Osteocyte (in vitro differentiated cells): ENCODE data around the gene TMEFF2. TPM values are rescaled to one million over a fixed set of nuclear protein-coding genes. Genes with fewer than 3 reads are reported as not detected.

Source experiments
- DNase-seq: peaks from one replicate; pipeline ENCODE4 v3.0.0; 2021; ENCODE audit warnings: mixed read lengths; ENCODE audit not compliant: unreplicated experiment; ENCODE audit errors: extremely low spot score
- H3K27ac Mint-ChIP-seq: one replicate; pipeline ENCODE4 v1.8.0; 2021; ENCODE audit warnings: mild to moderate bottlenecking, mixed read lengths; ENCODE audit not compliant: unreplicated experiment
- H3K27me3 Mint-ChIP-seq: one replicate; pipeline ENCODE4 v1.8.0; 2021; ENCODE audit warnings: mixed read lengths; ENCODE audit not compliant: unreplicated experiment
- H3K36me3 Mint-ChIP-seq: one replicate; pipeline ENCODE4 v1.8.0; 2021; ENCODE audit warnings: mixed read lengths; ENCODE audit not compliant: unreplicated experiment
- H3K4me1 Mint-ChIP-seq: one replicate; pipeline ENCODE4 v1.8.0; 2021; ENCODE audit warnings: mixed read lengths; ENCODE audit not compliant: unreplicated experiment
- H3K4me3 Mint-ChIP-seq: one replicate; pipeline ENCODE4 v1.8.0; 2021; ENCODE audit warnings: mild to moderate bottlenecking, moderate library complexity, mixed read lengths; ENCODE audit not compliant: unreplicated experiment
- H3K9me3 Mint-ChIP-seq: one replicate; pipeline ENCODE4 v1.8.0; 2021; ENCODE audit warnings: mixed read lengths; ENCODE audit not compliant: unreplicated experiment
- CTCF ChIP-seq: fragments of 200-600 bp; sonication (generic); IDR thresholded peaks from 2 replicates; pipeline ENCODE4 v1.5.0; 2021; ENCODE audit warnings: antibody characterized with exemption, mild to moderate bottlenecking, moderate library complexity
- total RNA-seq: library from RNA; stranded (reverse); gene quantifications from 2 replicates; pipeline ENCODE4 v1.2.1, GENCODE V29; 2021

TMEFF2 gene
- total RNA-seq, 1 donor from 2014 or later, result 46.8 TPM

- Mint-ChIP-seq H3K9me3 (no peaks in the 10 kb centered on the region), H3K4me3 (no peak overlapping the region), H3K27me3 (no peaks in the 10 kb centered on the region), H3K27ac (peak overlapping the region; percentile 91), H3K36me3 (peaks cover 6% of the 10 kb centered on the region), H3K4me1 (peaks cover 75% of the 10 kb centered on the region)
- no peak for DNase-seq
- TF ChIP-seq CTCF, result no peak
Observed at GRCh38 chr2:192155511-192156118, 39.1 kb downstream of the TMEFF2 start.

GRCh38 chr2:192153561-192153960, 41.2 kb downstream of the TMEFF2 start:
- Mint-ChIP-seq H3K9me3 (no peaks in the 10 kb centered on the region), H3K27me3 (no peaks in the 10 kb centered on the region), H3K36me3 (peaks cover 6% of the 10 kb centered on the region), H3K4me1 (peaks cover 74% of the 10 kb centered on the region), H3K4me3 (no peak overlapping the region), H3K27ac (peak overlapping the region; percentile 50)
- DNase-seq, result no peak
- no peak for TF ChIP-seq CTCF

GRCh38 chr2:192151853-192152252, 42.9 kb downstream of the TMEFF2 start:
- H3K27me3 Mint-ChIP-seq, result no peaks in the 10 kb centered on the region
- no peak overlapping the region for H3K27ac Mint-ChIP-seq
- no peak overlapping the region for H3K4me3 Mint-ChIP-seq
- peaks cover 80% of the 10 kb centered on the region for H3K4me1 Mint-ChIP-seq
- DNase-seq, result no peak
- H3K36me3 Mint-ChIP-seq, result peaks cover 6% of the 10 kb centered on the region
- H3K9me3 Mint-ChIP-seq, result no peaks in the 10 kb centered on the region
- no peak for TF ChIP-seq CTCF

GRCh38 chr2:192150166-192150565, 44.6 kb downstream of the TMEFF2 start:
- Mint-ChIP-seq H3K36me3 (peaks cover 6% of the 10 kb centered on the region), H3K27me3 (no peaks in the 10 kb centered on the region), H3K27ac (no peak overlapping the region), H3K9me3 (no peaks in the 10 kb centered on the region), H3K4me3 (no peak overlapping the region), H3K4me1 (peaks cover 78% of the 10 kb centered on the region)
- no peak for DNase-seq
- TF ChIP-seq CTCF, result no peak

GRCh38 chr2:192148620-192149321, 46.0 kb downstream of the TMEFF2 start:
- peak; percentile 38 for TF ChIP-seq CTCF
- Mint-ChIP-seq H3K4me3 (peak overlapping the region; percentile 3), H3K27me3 (no peaks in the 10 kb centered on the region), H3K9me3 (no peaks in the 10 kb centered on the region), H3K4me1 (peaks cover 76% of the 10 kb centered on the region), H3K27ac (peak overlapping the region; percentile 90), H3K36me3 (peaks cover 6% of the 10 kb centered on the region)
- DNase-seq, result no peak
